Stomach (tissue), 4 donors: Measurements from ENCODE around the gene TAS2R10.

Experiments used
- POLR2AphosphoS5 ChIP-seq, 3 donors: sonication (generic); formaldehyde crosslinking; IDR thresholded peaks; one replicate each; pipeline ENCODE4 v1.6.1; 2016; ENCODE audit warnings: antibody characterized with exemption in 3 of 3
- TF ChIP-seq, protein P1 (sequence below), 7 experiments: fragments of 450-650 bp in 4 of 7; fragments of 200-600 bp in 3 of 7; sonication (generic) in 3 of 7; IDR thresholded peaks; one replicate each; pipeline ENCODE4 v1.5.1; 2016 to 2019; ENCODE audit warnings: antibody characterized with exemption in 7 of 7, control low read depth in 2 of 7, mild to moderate bottlenecking in 1 of 7

DNA sequence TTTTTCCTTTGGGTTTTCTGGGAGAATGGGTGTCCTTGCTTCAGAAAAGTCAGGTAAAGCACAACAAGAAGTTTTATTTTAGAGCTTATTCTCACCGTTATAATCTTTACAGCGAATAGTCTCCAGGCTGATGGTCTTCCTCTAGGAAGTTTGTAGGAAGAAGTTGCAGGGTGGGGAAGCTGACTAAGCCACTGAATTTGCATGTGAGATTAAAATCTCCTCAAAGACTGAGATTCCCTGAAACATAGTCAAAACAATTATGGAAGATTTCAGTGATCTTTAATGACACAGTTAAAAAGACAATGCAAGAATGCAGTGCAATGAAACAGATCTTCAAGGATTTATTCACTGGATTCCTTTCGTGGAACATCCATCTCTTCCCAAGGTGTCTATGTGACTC is 1.2 kb downstream of the TAS2R10 start:
- TF ChIP-seq POLR2AphosphoS5 (IDR thresholded peaks at IDR 0.05) = no peak
- TF ChIP-seq, protein P1, sequence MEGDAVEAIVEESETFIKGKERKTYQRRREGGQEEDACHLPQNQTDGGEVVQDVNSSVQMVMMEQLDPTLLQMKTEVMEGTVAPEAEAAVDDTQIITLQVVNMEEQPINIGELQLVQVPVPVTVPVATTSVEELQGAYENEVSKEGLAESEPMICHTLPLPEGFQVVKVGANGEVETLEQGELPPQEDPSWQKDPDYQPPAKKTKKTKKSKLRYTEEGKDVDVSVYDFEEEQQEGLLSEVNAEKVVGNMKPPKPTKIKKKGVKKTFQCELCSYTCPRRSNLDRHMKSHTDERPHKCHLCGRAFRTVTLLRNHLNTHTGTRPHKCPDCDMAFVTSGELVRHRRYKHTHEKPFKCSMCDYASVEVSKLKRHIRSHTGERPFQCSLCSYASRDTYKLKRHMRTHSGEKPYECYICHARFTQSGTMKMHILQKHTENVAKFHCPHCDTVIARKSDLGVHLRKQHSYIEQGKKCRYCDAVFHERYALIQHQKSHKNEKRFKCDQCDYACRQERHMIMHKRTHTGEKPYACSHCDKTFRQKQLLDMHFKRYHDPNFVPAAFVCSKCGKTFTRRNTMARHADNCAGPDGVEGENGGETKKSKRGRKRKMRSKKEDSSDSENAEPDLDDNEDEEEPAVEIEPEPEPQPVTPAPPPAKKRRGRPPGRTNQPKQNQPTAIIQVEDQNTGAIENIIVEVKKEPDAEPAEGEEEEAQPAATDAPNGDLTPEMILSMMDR (IDR thresholded peaks at IDR 0.05) = no peak
